Adrenal gland (tissue), 5 donors: Measurements from ENCODE around the gene EFCAB14.

Experiments
- CTCF ChIP-seq, 6 experiments: fragments of 450-650 bp in 4 of 6; fragments of 200-600 bp in 2 of 6; sonication (generic) in 1 of 6; IDR thresholded peaks; 1 replicate in 5 of 6; 2 replicates in 1 of 6; pipeline versions ENCODE4 v1.5.1 to v1.8.0; 2016 to 2021; ENCODE audit warnings: antibody characterized with exemption in 6 of 6, mild to moderate bottlenecking in 2 of 6, moderate library complexity in 1 of 6
- POLR2A ChIP-seq, 2 donors: fragments of 450-650 bp; IDR thresholded peaks; one replicate each; pipeline ENCODE4 v1.6.1; 2017; ENCODE audit warnings: antibody characterized with exemption in 2 of 2, mild to moderate bottlenecking in 2 of 2, moderate library complexity in 1 of 2
- donor health status: DM: no; HTN: no; CAD: no.

- TF ChIP-seq POLR2A (IDR thresholded peaks at IDR 0.05) (no peak), CTCF (IDR thresholded peaks at IDR 0.05) (no peak)
Observed at GRCh38 chr1:46679789-46680573, 38.9 kb downstream of the EFCAB14 start.
